Neutrophil (primary cell): ENCODE measurements around the gene USP36.

Source experiments
- H3K27ac ChIP-seq: fragments of 200-600 bp; sonication (generic); 2 replicates; pipeline ENCODE4 v1.5.1; 2016; ENCODE audit warnings: mild to moderate bottlenecking, moderate library complexity
- H3K27me3 ChIP-seq: fragments of 200-600 bp; sonication (generic); 2 replicates; pipeline ENCODE4 v1.6.0; 2016; ENCODE audit warnings: mild to moderate bottlenecking
- H3K36me3 ChIP-seq: fragments of 200-600 bp; sonication (generic); 2 replicates; pipeline ENCODE4 v1.5.1; 2017
- H3K4me1 ChIP-seq, 2 experiments: fragments of 200-600 bp in 1 of 2; sonication (generic) in 1 of 2; 1 replicate in 1 of 2; 2 replicates in 1 of 2; pipeline versions ENCODE4 v1.5.1 to v1.6.1; 2013 to 2016; ENCODE audit warnings: low read depth in 1 of 2, low read length in 1 of 2, mild to moderate bottlenecking in 1 of 2, moderate library complexity in 1 of 2; ENCODE audit not compliant: control insufficient read depth in 1 of 2, insufficient read depth in 1 of 2
- H3K4me3 ChIP-seq, 2 experiments: fragments of 200-600 bp in 1 of 2; sonication (generic) in 1 of 2; 1 replicate in 1 of 2; 2 replicates in 1 of 2; pipeline ENCODE4 v1.5.1; 2013 to 2016; ENCODE audit warnings: low read depth in 1 of 2, low read length in 1 of 2, mild to moderate bottlenecking in 1 of 2, moderate library complexity in 1 of 2
- H3K9me3 ChIP-seq: fragments of 200-600 bp; sonication (generic); 2 replicates; pipeline ENCODE4 v1.5.1; 2016
- CTCF ChIP-seq: fragments of 200-600 bp; sonication (generic); IDR thresholded peaks from 2 replicates; pipeline ENCODE4 v1.5.1; 2016; ENCODE audit warnings: antibody characterized with exemption

The USP36 gene

GRCh38 chr17:78802008-78802407 lies 38.6 kb downstream of the USP36 start:
- H3K4me3 ChIP-seq, result no peak overlapping the region
- H3K27me3 ChIP-seq, result no peaks in the 10 kb centered on the region
- peaks cover 10% of the 10 kb centered on the region for H3K36me3 ChIP-seq
- no peaks in the 10 kb centered on the region for H3K9me3 ChIP-seq
- no peak overlapping the region for H3K27ac ChIP-seq
- no peak for TF ChIP-seq CTCF
- H3K4me1 ChIP-seq, result peaks cover 11 to 17% of the 10 kb centered on the region in 2 experiments

- H3K4me1 ChIP-seq, result peaks cover 17% of the 10 kb centered on the region in 2 experiments
- H3K4me3 ChIP-seq, result no peak overlapping the region
- no peaks in the 10 kb centered on the region for H3K27me3 ChIP-seq
- no peak overlapping the region for H3K27ac ChIP-seq
- peaks cover 3% of the 10 kb centered on the region for H3K36me3 ChIP-seq
- H3K9me3 ChIP-seq, result no peaks in the 10 kb centered on the region
- TF ChIP-seq CTCF, result no peak
These were observed 40.3 kb downstream of the USP36 start for GRCh38 chr17:78800132-78800931.

- no peaks in the 10 kb centered on the region for H3K9me3 ChIP-seq
- H3K27me3 ChIP-seq, result no peaks in the 10 kb centered on the region
- no peak overlapping the region for H3K27ac ChIP-seq
- H3K4me1 ChIP-seq, result peaks cover 15% of the 10 kb centered on the region in 2 experiments
- H3K4me3 ChIP-seq, result no peak overlapping the region
- TF ChIP-seq CTCF, result peak; percentile 34
- H3K36me3 ChIP-seq, result peaks cover 6% of the 10 kb centered on the region
These were observed 41.7 kb downstream of the USP36 start for GRCh38 chr17:78798695-78799559.

- H3K36me3 ChIP-seq, result peaks cover 6% of the 10 kb centered on the region
- H3K4me1 ChIP-seq, result peaks cover 5 to 7% of the 10 kb centered on the region in 2 experiments
- H3K27me3 ChIP-seq, result no peaks in the 10 kb centered on the region
These were observed 42.7 kb downstream of the USP36 start for GRCh38 chr17:78797691-78798585.

More at GRCh38 chr17:78797691-78798585, 42.7 kb downstream of the USP36 start:
- no peak overlapping the region for H3K27ac ChIP-seq
- H3K9me3 ChIP-seq, result no peaks in the 10 kb centered on the region
- no peak overlapping the region for H3K4me3 ChIP-seq
- TF ChIP-seq CTCF, result no peak
